ENCODE results near the gene SP110. TPM values are rescaled to one million over a fixed set of nuclear protein-coding genes. Genes with fewer than 3 reads are reported as not detected.

SP110 gene
- total RNA-seq, 4 donors from 2014 or later: 7.2 to 21.7 (median 13.1) TPM

DNA sequence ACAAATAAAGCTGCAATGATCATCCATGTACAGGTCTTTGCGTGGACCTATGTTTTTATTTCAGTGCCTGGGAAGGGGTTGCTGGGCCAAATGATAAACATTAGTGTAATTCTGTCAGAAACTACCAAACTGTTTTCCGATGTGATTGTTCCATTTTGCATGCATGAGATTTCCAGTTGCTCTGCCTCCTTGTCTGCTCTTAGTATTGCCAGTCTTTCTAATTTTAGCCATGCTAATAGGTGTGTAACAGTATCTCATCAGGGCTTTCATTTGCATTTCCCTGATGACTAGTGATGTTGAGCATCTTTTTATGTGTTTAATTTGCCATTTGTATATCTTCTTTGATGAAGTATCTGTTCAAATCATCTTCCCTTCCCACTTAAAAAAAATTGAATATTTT, 67.5 kb downstream of the SP110 start:
- WGBS, 2 donors: 100% methylated on average over 2 of the region's 2 CpGs
- no peaks in the 10 kb centered on the region for H3K27me3 ChIP-seq
- H3K9me3 ChIP-seq: no peaks in the 10 kb centered on the region
- TF ChIP-seq, protein P1, sequence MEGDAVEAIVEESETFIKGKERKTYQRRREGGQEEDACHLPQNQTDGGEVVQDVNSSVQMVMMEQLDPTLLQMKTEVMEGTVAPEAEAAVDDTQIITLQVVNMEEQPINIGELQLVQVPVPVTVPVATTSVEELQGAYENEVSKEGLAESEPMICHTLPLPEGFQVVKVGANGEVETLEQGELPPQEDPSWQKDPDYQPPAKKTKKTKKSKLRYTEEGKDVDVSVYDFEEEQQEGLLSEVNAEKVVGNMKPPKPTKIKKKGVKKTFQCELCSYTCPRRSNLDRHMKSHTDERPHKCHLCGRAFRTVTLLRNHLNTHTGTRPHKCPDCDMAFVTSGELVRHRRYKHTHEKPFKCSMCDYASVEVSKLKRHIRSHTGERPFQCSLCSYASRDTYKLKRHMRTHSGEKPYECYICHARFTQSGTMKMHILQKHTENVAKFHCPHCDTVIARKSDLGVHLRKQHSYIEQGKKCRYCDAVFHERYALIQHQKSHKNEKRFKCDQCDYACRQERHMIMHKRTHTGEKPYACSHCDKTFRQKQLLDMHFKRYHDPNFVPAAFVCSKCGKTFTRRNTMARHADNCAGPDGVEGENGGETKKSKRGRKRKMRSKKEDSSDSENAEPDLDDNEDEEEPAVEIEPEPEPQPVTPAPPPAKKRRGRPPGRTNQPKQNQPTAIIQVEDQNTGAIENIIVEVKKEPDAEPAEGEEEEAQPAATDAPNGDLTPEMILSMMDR (IDR thresholded peaks at IDR 0.05): no peak
- no peak for TF ChIP-seq POLR2A (IDR thresholded peaks at IDR 0.05)
- H3K4me3 ChIP-seq: no peak overlapping the region
- no peaks in the 10 kb centered on the region for H3K4me1 ChIP-seq
- no peak overlapping the region for H3K27ac ChIP-seq
- no peaks in the 10 kb centered on the region for H3K36me3 ChIP-seq
- DNase-seq: no peak
- intact Hi-C loops (cut with DNase I): no loop called here

DNA sequence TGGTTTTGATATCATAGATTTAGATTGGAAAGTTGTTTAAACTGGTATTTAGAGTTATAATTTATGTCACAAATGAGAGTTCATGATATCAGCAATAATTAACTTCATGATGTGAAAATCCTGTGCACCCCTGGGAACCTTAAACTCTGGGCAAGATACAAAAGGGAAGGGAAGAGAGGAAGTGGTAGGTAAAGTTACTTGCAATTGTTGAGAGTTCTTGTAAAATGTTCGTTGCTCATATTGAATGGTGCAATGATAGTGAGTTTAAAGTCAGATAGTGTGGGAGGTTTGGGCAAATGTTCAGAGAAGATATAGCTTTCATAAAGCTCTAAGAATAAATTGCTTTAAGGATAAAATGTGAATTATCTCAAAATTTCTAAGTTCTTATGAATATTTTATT, 75.4 kb downstream of the SP110 start:
- Histone ChIP-seq H3K36me3 (no peaks in the 10 kb centered on the region), H3K27me3 (no peaks in the 10 kb centered on the region), H3K9me3 (no peaks in the 10 kb centered on the region), H3K4me1 (no peaks in the 10 kb centered on the region), H3K27ac (no peak overlapping the region), H3K4me3 (no peak overlapping the region)
- intact Hi-C loops (cut with DNase I): no loop called here
- 55 to 57% methylated on average over 1 of the region's 1 CpG for WGBS, 2 donors
- TF ChIP-seq POLR2A (IDR thresholded peaks at IDR 0.05): no peak
- TF ChIP-seq, protein P1 (IDR thresholded peaks at IDR 0.05): no peak
- no peak for DNase-seq

DNA sequence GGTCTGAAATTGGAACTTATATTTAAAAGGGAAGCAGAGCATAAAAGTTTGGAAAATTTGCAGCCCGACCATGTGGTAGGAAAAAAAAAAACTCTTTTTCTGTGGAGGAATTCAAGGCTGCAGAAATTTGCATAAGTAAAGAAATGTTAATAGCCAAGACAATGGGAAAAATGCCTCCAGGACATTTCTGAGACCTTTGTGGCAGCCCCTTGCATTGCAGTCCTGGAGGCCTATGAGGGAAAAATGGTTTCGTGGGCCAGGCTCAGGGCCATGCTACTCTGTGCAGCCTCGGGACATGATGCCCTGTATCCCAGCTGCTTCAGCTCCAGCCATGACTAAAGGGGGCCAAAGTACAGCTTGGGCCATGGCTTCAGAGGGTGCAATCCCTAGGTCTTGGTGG, 79.1 kb downstream of the SP110 start:
- intact Hi-C loops (cut with DNase I): no loop called here
- Histone ChIP-seq H3K4me1 (no peaks in the 10 kb centered on the region), H3K27me3 (no peaks in the 10 kb centered on the region), H3K36me3 (no peaks in the 10 kb centered on the region), H3K4me3 (no peak overlapping the region), H3K27ac (no peak overlapping the region), H3K9me3 (no peaks in the 10 kb centered on the region)
- 90 to 91% methylated on average over 3 of the region's 3 CpGs for WGBS, 2 donors
- TF ChIP-seq, protein P1 (IDR thresholded peaks at IDR 0.05): no peak
- TF ChIP-seq POLR2A (IDR thresholded peaks at IDR 0.05): no peak
- no peak for DNase-seq

DNA sequence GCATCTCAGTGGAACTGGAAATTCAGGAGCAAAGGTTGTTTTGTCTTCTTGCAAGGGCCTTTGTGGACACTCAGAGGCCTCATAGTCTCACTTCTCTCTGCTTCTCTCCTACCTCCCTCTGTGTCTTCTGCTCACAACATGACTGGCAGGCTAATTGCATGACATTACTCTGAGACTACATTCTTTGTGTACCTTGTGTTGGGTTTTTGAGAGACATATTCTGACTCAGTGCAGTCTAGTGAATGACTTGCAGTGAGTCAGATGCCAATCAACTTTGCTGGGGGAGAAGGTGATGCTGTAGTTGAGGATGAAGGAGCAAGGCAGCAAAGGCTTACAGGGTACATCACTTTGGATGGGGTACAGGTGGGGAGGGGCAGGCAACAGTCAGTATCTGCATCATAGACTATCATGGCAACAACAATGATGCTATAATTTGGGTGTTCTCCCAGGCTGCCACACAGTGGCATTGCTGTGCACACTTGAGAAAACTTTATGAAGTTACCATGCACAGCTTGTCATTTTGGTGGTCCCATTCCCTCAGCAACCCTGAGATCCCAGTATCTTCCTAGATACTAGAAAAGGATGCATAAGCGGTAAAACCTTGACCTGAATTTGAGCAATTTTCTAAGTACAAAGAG, 81.8 kb downstream of the SP110 start:
- DNase-seq: no peak
- TF ChIP-seq POLR2A (IDR thresholded peaks at IDR 0.05): no peak
- TF ChIP-seq, protein P1 (IDR thresholded peaks at IDR 0.05): no peak

DNA sequence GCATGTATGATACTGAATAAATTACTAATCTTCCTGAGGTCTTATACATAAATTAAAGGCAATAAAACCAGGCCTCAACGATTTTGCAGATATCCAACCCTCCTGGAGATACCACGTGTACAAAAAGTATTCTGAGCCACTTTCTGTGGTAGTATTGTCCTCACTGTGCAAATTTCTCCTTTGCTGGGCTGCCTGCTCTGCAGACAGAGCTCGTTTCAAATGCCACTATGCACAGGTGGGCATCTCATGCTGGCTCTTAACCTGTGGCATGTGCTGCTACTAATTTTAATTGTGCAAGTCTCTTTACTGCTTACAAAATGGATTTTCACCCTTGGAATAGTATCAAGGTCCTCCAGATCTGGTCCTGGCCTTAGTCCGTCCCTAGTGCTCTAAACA, 84.7 kb downstream of the SP110 start:
- H3K9me3 ChIP-seq: no peaks in the 10 kb centered on the region
- intact Hi-C loops (cut with DNase I): no loop called here
- H3K4me1 ChIP-seq: peaks cover 0 to 6% (median 2%) of the 10 kb centered on the region in 3 donors
- WGBS, 2 donors: 43 to 58% methylated on average over 4 of the region's 4 CpGs
- DNase-seq: no peak
- no peak overlapping the region for H3K4me3 ChIP-seq
- H3K36me3 ChIP-seq: no peaks in the 10 kb centered on the region
- TF ChIP-seq, protein P1 (IDR thresholded peaks at IDR 0.05): no peak
- TF ChIP-seq POLR2A (IDR thresholded peaks at IDR 0.05): no peak
- H3K27ac ChIP-seq: no peak overlapping the region
- H3K27me3 ChIP-seq: no peaks in the 10 kb centered on the region

More for the DNA sequence above, 81.8 kb downstream of the SP110 start:
- Histone ChIP-seq H3K9me3 (no peaks in the 10 kb centered on the region), H3K27ac (no peak overlapping the region), H3K36me3 (no peaks in the 10 kb centered on the region), H3K27me3 (no peaks in the 10 kb centered on the region), H3K4me1 (no peaks in the 10 kb centered on the region), H3K4me3 (no peak overlapping the region)
- WGBS, 2 donors: 91 to 100% methylated on average over 1 of the region's 1 CpG
- intact Hi-C loops (cut with DNase I): no loop called here
